HEK293 (cell line): Measurements from ENCODE around the gene OR1F1.

Experiments
- BCL11B ChIP-seq: fragments of 450-650 bp; formaldehyde crosslinking; IDR thresholded peaks from 2 replicates; pipeline ENCODE4 v1.5.1; 2016; ENCODE audit warnings: low read depth, missing biosample characterization, missing genetic modification characterization
- EGR2 ChIP-seq: fragments of 450-650 bp; formaldehyde crosslinking; IDR thresholded peaks from 2 replicates; pipeline ENCODE4 v1.5.1; 2016; ENCODE audit warnings: low read depth, missing biosample characterization, missing genetic modification characterization
- GLI2 ChIP-seq: fragments of 450-650 bp; formaldehyde crosslinking; IDR thresholded peaks from 2 replicates; pipeline ENCODE4; 2017; ENCODE audit warnings: missing biosample characterization, missing genetic modification characterization, low read depth, borderline replicate concordance
- GLIS2 ChIP-seq: fragments of 450-650 bp; formaldehyde crosslinking; IDR thresholded peaks from 2 replicates; pipeline ENCODE4 v1.5.1; 2016; ENCODE audit warnings: missing biosample characterization, missing genetic modification characterization
- HOXD13 ChIP-seq: sonication (generic); formaldehyde crosslinking; IDR thresholded peaks from 2 replicates; pipeline ENCODE4 v1.8.0; 2022; ENCODE audit warnings: missing genetic modification reagents, borderline replicate concordance
- MZF1 ChIP-seq: fragments of 450-650 bp; formaldehyde crosslinking; IDR thresholded peaks from 2 replicates; pipeline ENCODE4 v1.5.1; 2017; ENCODE audit warnings: missing biosample characterization, missing genetic modification characterization, borderline replicate concordance
- SP3 ChIP-seq: fragments of 450-650 bp; formaldehyde crosslinking; IDR thresholded peaks from 2 replicates; pipeline ENCODE4 v1.5.1; 2016; ENCODE audit warnings: missing biosample characterization, missing genetic modification characterization
- ZBTB7A ChIP-seq: fragments of 450-650 bp; formaldehyde crosslinking; IDR thresholded peaks from 2 replicates; pipeline ENCODE4 v1.5.1; 2016; ENCODE audit warnings: low read depth, missing biosample characterization, missing genetic modification characterization
- ZNF121 ChIP-seq: fragments of 450-650 bp; formaldehyde crosslinking; IDR thresholded peaks from 2 replicates; pipeline ENCODE4 v1.5.1; 2016; ENCODE audit warnings: missing biosample characterization, missing genetic modification characterization
- ZNF184 ChIP-seq: fragments of 450-650 bp; IDR thresholded peaks from 2 replicates; pipeline ENCODE4 v1.5.1; 2018; ENCODE audit warnings: missing biosample characterization, mild to moderate bottlenecking, missing genetic modification characterization
- ZNF239 ChIP-seq: fragments of 450-650 bp; formaldehyde crosslinking; IDR thresholded peaks from 2 replicates; pipeline ENCODE4 v1.5.1; 2016; ENCODE audit warnings: missing biosample characterization, missing genetic modification characterization
- ZNF24 ChIP-seq: fragments of 450-650 bp; formaldehyde crosslinking; IDR thresholded peaks from 2 replicates; pipeline ENCODE4 v1.5.1; 2016; ENCODE audit warnings: missing biosample characterization, missing genetic modification characterization
- ZNF350 ChIP-seq: fragments of 450-650 bp; formaldehyde crosslinking; IDR thresholded peaks from 2 replicates; pipeline ENCODE4 v1.5.0; 2017; ENCODE audit warnings: missing biosample characterization, mild to moderate bottlenecking, missing genetic modification characterization
- ZNF416 ChIP-seq: fragments of 450-650 bp; formaldehyde crosslinking; IDR thresholded peaks from 2 replicates; pipeline ENCODE4 v1.5.1; 2016; ENCODE audit warnings: missing biosample characterization, missing genetic modification characterization
- ZNF423 ChIP-seq: fragments of 450-650 bp; formaldehyde crosslinking; IDR thresholded peaks from 2 replicates; pipeline ENCODE4 v1.5.1; 2016; ENCODE audit warnings: missing biosample characterization, missing genetic modification characterization
- ZNF501 ChIP-seq: fragments of 450-650 bp; formaldehyde crosslinking; IDR thresholded peaks from 2 replicates; pipeline ENCODE4 v1.5.1; 2016; ENCODE audit warnings: missing biosample characterization, missing genetic modification characterization
- ZNF544 ChIP-seq: fragments of 450-650 bp; formaldehyde crosslinking; IDR thresholded peaks from 2 replicates; pipeline ENCODE4 v1.5.0; 2017; ENCODE audit warnings: missing biosample characterization, missing genetic modification characterization
- ZNF660 ChIP-seq: fragments of 450-650 bp; IDR thresholded peaks from 2 replicates; pipeline ENCODE4 v1.5.1; 2018; ENCODE audit warnings: missing biosample characterization, mild to moderate bottlenecking, missing genetic modification characterization
- ZNF664 ChIP-seq: fragments of 450-650 bp; formaldehyde crosslinking; IDR thresholded peaks from 2 replicates; pipeline ENCODE4 v1.5.1; 2016; ENCODE audit warnings: missing biosample characterization, missing genetic modification characterization
- ZNF785 ChIP-seq: fragments of 450-650 bp; formaldehyde crosslinking; IDR thresholded peaks from 2 replicates; pipeline ENCODE4 v1.5.1; 2016; ENCODE audit warnings: missing biosample characterization, missing genetic modification characterization
- ZSCAN30 ChIP-seq: fragments of 450-650 bp; IDR thresholded peaks from 2 replicates; pipeline ENCODE4 v1.5.1; 2018; ENCODE audit warnings: missing biosample characterization, mild to moderate bottlenecking, missing genetic modification characterization, moderate library complexity
- TF ChIP-seq, protein P1 (sequence below): fragments of 450-650 bp; formaldehyde crosslinking; IDR thresholded peaks from 2 replicates; pipeline ENCODE4 v1.5.1; 2016; ENCODE audit warnings: missing biosample characterization, missing genetic modification characterization, low read depth
- TF ChIP-seq, protein P2 (sequence below): fragments of 450-650 bp; formaldehyde crosslinking; IDR thresholded peaks from 2 replicates; pipeline ENCODE4 v1.5.0; 2017; ENCODE audit warnings: missing biosample characterization, missing genetic modification characterization, borderline replicate concordance
- TF ChIP-seq, protein P3 (sequence below): fragments of 450-650 bp; formaldehyde crosslinking; IDR thresholded peaks from 2 replicates; pipeline ENCODE4 v1.5.1; 2017; ENCODE audit warnings: missing biosample characterization, missing genetic modification characterization
- TF ChIP-seq, protein P4 (sequence below): fragments of 450-650 bp; formaldehyde crosslinking; IDR thresholded peaks from 2 replicates; pipeline ENCODE4 v1.5.1; 2017; ENCODE audit warnings: missing biosample characterization, missing genetic modification characterization
- TF ChIP-seq, protein P5 (sequence below): fragments of 450-650 bp; formaldehyde crosslinking; IDR thresholded peaks from 2 replicates; pipeline ENCODE4 v1.5.1; 2016; ENCODE audit warnings: missing biosample characterization, missing genetic modification characterization
- TF ChIP-seq, protein P6 (sequence below): fragments of 450-650 bp; formaldehyde crosslinking; IDR thresholded peaks from 2 replicates; pipeline ENCODE4 v1.5.1; 2016; ENCODE audit warnings: missing biosample characterization, missing genetic modification characterization
- TF ChIP-seq, protein P7 (sequence below): fragments of 450-650 bp; formaldehyde crosslinking; IDR thresholded peaks from 2 replicates; pipeline ENCODE4 v1.5.1; 2016; ENCODE audit warnings: missing biosample characterization, missing genetic modification characterization

The OR1F1 gene

DNA sequence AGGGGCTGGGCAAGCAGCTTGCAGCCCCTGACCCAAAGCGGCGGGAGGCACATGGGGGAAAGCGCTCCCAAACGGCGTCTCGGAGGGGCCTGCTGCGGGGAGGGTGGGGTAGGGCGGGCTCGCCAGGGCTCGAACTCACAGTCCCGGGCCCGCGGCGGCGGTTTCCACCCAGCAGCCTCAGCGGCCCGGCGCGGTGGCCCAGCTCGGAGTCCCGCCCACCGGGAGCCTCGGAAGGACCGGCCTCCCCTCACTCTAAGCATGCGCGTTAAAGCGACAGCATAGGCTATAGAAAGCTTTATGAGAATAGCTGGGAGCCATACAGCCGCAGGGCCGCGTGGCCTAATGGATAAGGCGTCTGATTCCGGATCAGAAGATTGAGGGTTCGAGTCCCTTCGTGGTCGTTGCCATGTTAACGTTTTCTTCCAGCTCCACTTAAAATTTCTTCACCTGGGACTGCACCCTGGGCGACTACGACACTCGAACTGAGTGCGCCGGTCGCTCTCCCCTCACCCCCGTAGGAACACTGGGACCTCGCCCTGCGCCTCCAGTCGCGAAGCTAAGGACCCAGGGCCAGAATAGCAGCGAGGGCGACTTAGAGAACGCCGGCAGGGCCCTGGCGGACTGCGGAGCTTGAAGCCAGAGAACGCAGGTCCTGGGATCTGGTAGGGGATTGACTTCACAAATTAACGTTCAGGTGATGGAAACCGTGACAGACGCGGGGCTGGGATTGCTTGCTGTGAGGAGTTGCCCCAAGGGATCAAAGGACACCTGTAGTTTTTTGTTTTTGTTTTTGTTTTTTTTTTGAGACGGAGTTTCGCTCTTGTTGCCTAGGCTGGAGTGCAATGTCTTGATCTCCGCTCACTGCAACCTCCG, 37.4 kb upstream of the OR1F1 start (continued):
- TF ChIP-seq, protein P1, sequence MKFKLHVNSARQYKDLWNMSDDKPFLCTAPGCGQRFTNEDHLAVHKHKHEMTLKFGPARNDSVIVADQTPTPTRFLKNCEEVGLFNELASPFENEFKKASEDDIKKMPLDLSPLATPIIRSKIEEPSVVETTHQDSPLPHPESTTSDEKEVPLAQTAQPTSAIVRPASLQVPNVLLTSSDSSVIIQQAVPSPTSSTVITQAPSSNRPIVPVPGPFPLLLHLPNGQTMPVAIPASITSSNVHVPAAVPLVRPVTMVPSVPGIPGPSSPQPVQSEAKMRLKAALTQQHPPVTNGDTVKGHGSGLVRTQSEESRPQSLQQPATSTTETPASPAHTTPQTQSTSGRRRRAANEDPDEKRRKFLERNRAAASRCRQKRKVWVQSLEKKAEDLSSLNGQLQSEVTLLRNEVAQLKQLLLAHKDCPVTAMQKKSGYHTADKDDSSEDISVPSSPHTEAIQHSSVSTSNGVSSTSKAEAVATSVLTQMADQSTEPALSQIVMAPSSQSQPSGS (tag by site-specific recombination): no peak
- TF ChIP-seq ZNF660 (tag by site-specific recombination): peak; percentile 90
- TF ChIP-seq, protein P2, sequence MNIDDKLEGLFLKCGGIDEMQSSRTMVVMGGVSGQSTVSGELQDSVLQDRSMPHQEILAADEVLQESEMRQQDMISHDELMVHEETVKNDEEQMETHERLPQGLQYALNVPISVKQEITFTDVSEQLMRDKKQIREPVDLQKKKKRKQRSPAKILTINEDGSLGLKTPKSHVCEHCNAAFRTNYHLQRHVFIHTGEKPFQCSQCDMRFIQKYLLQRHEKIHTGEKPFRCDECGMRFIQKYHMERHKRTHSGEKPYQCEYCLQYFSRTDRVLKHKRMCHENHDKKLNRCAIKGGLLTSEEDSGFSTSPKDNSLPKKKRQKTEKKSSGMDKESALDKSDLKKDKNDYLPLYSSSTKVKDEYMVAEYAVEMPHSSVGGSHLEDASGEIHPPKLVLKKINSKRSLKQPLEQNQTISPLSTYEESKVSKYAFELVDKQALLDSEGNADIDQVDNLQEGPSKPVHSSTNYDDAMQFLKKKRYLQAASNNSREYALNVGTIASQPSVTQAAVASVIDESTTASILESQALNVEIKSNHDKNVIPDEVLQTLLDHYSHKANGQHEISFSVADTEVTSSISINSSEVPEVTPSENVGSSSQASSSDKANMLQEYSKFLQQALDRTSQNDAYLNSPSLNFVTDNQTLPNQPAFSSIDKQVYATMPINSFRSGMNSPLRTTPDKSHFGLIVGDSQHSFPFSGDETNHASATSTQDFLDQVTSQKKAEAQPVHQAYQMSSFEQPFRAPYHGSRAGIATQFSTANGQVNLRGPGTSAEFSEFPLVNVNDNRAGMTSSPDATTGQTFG (tag by site-specific recombination): no peak
- peak; percentile 88 for TF ChIP-seq ZNF24 (tag by site-specific recombination)
- peak; percentile 78; the same call in 1 of the 2 replicates for TF ChIP-seq MZF1 (tag by site-specific recombination)
- TF ChIP-seq, protein P3, sequence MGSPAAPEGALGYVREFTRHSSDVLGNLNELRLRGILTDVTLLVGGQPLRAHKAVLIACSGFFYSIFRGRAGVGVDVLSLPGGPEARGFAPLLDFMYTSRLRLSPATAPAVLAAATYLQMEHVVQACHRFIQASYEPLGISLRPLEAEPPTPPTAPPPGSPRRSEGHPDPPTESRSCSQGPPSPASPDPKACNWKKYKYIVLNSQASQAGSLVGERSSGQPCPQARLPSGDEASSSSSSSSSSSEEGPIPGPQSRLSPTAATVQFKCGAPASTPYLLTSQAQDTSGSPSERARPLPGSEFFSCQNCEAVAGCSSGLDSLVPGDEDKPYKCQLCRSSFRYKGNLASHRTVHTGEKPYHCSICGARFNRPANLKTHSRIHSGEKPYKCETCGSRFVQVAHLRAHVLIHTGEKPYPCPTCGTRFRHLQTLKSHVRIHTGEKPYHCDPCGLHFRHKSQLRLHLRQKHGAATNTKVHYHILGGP (tag by site-specific recombination): no peak
- TF ChIP-seq ZNF239 (tag by site-specific recombination): no peak
- peak; percentile 16; the same call in 1 of the 2 replicates for TF ChIP-seq ZNF785
- TF ChIP-seq EGR2 (tag by site-specific recombination): no peak
- TF ChIP-seq, protein P4, sequence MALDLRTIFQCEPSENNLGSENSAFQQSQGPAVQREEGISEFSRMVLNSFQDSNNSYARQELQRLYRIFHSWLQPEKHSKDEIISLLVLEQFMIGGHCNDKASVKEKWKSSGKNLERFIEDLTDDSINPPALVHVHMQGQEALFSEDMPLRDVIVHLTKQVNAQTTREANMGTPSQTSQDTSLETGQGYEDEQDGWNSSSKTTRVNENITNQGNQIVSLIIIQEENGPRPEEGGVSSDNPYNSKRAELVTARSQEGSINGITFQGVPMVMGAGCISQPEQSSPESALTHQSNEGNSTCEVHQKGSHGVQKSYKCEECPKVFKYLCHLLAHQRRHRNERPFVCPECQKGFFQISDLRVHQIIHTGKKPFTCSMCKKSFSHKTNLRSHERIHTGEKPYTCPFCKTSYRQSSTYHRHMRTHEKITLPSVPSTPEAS (tag by site-specific recombination): no peak; the same call in 1 of the 2 replicates
- TF ChIP-seq, protein P5, sequence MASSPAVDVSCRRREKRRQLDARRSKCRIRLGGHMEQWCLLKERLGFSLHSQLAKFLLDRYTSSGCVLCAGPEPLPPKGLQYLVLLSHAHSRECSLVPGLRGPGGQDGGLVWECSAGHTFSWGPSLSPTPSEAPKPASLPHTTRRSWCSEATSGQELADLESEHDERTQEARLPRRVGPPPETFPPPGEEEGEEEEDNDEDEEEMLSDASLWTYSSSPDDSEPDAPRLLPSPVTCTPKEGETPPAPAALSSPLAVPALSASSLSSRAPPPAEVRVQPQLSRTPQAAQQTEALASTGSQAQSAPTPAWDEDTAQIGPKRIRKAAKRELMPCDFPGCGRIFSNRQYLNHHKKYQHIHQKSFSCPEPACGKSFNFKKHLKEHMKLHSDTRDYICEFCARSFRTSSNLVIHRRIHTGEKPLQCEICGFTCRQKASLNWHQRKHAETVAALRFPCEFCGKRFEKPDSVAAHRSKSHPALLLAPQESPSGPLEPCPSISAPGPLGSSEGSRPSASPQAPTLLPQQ (tag by site-specific recombination): peak; percentile 79; the same call in 1 of the 2 replicates
- TF ChIP-seq ZNF501 (tag by site-specific recombination): peak; percentile 76
- TF ChIP-seq ZNF423 (tag by site-specific recombination): no peak
- peak; percentile 83 for TF ChIP-seq ZSCAN30 (tag by site-specific recombination)
- peak; percentile 30; the same call in 1 of the 2 replicates for TF ChIP-seq BCL11B (tag by site-specific recombination)
- TF ChIP-seq GLI2 (tag by site-specific recombination): no peak; the same call in 1 of the 2 replicates
- peak; percentile 70 for TF ChIP-seq SP3 (tag by site-specific recombination)
- TF ChIP-seq ZNF416 (tag by site-specific recombination): no peak
- peak; percentile 25; the same call in 1 of the 2 replicates for TF ChIP-seq GLIS2 (tag by site-specific recombination)
- TF ChIP-seq, protein P6, sequence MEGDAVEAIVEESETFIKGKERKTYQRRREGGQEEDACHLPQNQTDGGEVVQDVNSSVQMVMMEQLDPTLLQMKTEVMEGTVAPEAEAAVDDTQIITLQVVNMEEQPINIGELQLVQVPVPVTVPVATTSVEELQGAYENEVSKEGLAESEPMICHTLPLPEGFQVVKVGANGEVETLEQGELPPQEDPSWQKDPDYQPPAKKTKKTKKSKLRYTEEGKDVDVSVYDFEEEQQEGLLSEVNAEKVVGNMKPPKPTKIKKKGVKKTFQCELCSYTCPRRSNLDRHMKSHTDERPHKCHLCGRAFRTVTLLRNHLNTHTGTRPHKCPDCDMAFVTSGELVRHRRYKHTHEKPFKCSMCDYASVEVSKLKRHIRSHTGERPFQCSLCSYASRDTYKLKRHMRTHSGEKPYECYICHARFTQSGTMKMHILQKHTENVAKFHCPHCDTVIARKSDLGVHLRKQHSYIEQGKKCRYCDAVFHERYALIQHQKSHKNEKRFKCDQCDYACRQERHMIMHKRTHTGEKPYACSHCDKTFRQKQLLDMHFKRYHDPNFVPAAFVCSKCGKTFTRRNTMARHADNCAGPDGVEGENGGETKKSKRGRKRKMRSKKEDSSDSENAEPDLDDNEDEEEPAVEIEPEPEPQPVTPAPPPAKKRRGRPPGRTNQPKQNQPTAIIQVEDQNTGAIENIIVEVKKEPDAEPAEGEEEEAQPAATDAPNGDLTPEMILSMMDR (tag by site-specific recombination): 0 out of 2 replicates have a peak, but pooled peaks have one; percentile 16
- no peak for TF ChIP-seq ZNF544
- TF ChIP-seq HOXD13: no peak
- no peak for TF ChIP-seq ZNF350 (tag by site-specific recombination)
- no peak for TF ChIP-seq ZNF121 (tag by site-specific recombination)
- TF ChIP-seq ZNF184 (tag by site-specific recombination): peak; percentile 66; the same call in 1 of the 2 replicates
- TF ChIP-seq, protein P7, sequence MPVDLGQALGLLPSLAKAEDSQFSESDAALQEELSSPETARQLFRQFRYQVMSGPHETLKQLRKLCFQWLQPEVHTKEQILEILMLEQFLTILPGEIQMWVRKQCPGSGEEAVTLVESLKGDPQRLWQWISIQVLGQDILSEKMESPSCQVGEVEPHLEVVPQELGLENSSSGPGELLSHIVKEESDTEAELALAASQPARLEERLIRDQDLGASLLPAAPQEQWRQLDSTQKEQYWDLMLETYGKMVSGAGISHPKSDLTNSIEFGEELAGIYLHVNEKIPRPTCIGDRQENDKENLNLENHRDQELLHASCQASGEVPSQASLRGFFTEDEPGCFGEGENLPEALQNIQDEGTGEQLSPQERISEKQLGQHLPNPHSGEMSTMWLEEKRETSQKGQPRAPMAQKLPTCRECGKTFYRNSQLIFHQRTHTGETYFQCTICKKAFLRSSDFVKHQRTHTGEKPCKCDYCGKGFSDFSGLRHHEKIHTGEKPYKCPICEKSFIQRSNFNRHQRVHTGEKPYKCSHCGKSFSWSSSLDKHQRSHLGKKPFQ (tag by site-specific recombination): no peak
- TF ChIP-seq ZNF664 (tag by site-specific recombination): no peak
- 0 out of 2 replicates have a peak, but pooled peaks have one; percentile 40 for TF ChIP-seq ZBTB7A
